HG02840 (cell line): Measurements from ENCODE around the gene EVA1A.
"Not testable (repeated sequence)": the region's sequence is repeated elsewhere in the genome, so short reads cannot be mapped to it uniquely, and the experiment has no call there.

Experiments
- ATAC-seq: cut with Tn5 transposase; IDR thresholded peaks from one replicate; pipeline ENCODE4 v1.9.1; 2021; ENCODE audit warnings: mild to moderate bottlenecking, moderate library complexity, moderate number of reproducible peaks; ENCODE audit not compliant: unreplicated experiment, low FRiP score

EVA1A gene

GRCh38 chr2:75494137-75494769 is 66.5 kb downstream of the EVA1A start:
- ATAC-seq = no peak

- no peak for ATAC-seq
These were observed 67.5 kb downstream of the EVA1A start for GRCh38 chr2:75493230-75493629.

- no peak for ATAC-seq
These were observed 69.5 kb downstream of the EVA1A start for GRCh38 chr2:75491129-75491753.

GRCh38 chr2:75489721-75490120 is 71.0 kb downstream of the EVA1A start:
- ATAC-seq = no peak

- no peak for ATAC-seq
These were observed 72.6 kb downstream of the EVA1A start for GRCh38 chr2:75488157-75488556.

- not testable (repeated sequence) for ATAC-seq
These were observed 74.0 kb downstream of the EVA1A start for GRCh38 chr2:75486735-75487134.

- no peak for ATAC-seq
These were observed 75.9 kb downstream of the EVA1A start for GRCh38 chr2:75484840-75485239.

GRCh38 chr2:75483878-75484277 is 76.9 kb downstream of the EVA1A start:
- ATAC-seq = no peak

- no peak for ATAC-seq
These were observed 78.3 kb downstream of the EVA1A start for GRCh38 chr2:75482398-75482797.

- no peak for ATAC-seq
These were observed 79.5 kb downstream of the EVA1A start for GRCh38 chr2:75480971-75481836.

- ATAC-seq = not testable (repeated sequence)
These were observed 83.0 kb downstream of the EVA1A start for GRCh38 chr2:75477696-75478095.

- ATAC-seq = no peak
These were observed 84.0 kb downstream of the EVA1A start for GRCh38 chr2:75476761-75477160.

GRCh38 chr2:75475976-75476375 is 84.8 kb downstream of the EVA1A start:
- no peak for ATAC-seq

GRCh38 chr2:75475049-75475448 is 85.7 kb downstream of the EVA1A start:
- no peak for ATAC-seq

- no peak for ATAC-seq
These were observed 86.6 kb downstream of the EVA1A start for GRCh38 chr2:75474115-75474514.

- no peak for ATAC-seq
These were observed 93.9 kb downstream of the EVA1A start for GRCh38 chr2:75466708-75467311.

- no peak for ATAC-seq
These were observed 95.3 kb downstream of the EVA1A start for GRCh38 chr2:75465317-75465984.

GRCh38 chr2:75464348-75464946 is 96.3 kb downstream of the EVA1A start:
- no peak for ATAC-seq

- no peak for ATAC-seq
These were observed 98.0 kb downstream of the EVA1A start for GRCh38 chr2:75462721-75463120.

GRCh38 chr2:75462206-75462605 is 98.5 kb downstream of the EVA1A start:
- ATAC-seq = no peak
